Nephron (organoid): ENCODE results near the gene ARHGAP15.

ENCODE experiments used
- H3K27ac Mint-ChIP-seq, 3 experiments: 2 replicates each; pipeline ENCODE4 v1.8.0; 2020; ENCODE audit warnings: mixed read lengths in 3 of 3, mild to moderate bottlenecking in 2 of 3, moderate library complexity in 1 of 3
- H3K27me3 Mint-ChIP-seq: 2 replicates; pipeline ENCODE4 v1.8.0; 2021; ENCODE audit warnings: low read depth, mild to moderate bottlenecking, moderate library complexity, mixed read lengths
- H3K36me3 Mint-ChIP-seq: 2 replicates; pipeline ENCODE4 v1.8.0; 2020; ENCODE audit warnings: low read depth, mixed read lengths
- H3K4me1 Mint-ChIP-seq: 2 replicates; pipeline ENCODE4 v1.8.0; 2020; ENCODE audit warnings: mixed read lengths
- H3K4me3 Mint-ChIP-seq, 3 experiments: 2 replicates each; pipeline ENCODE4 v1.8.0; 2020; ENCODE audit warnings: mild to moderate bottlenecking in 3 of 3, mixed read lengths in 3 of 3, moderate library complexity in 2 of 3
- H3K9me3 Mint-ChIP-seq: 2 replicates; pipeline ENCODE4 v1.8.0; 2020; ENCODE audit warnings: mixed read lengths
- CTCF ChIP-seq, 3 experiments: fragments of 200-600 bp; sonication (generic); IDR thresholded peaks; one replicate each; pipeline ENCODE4 v1.5.0; 2021; ENCODE audit warnings: antibody characterized with exemption in 3 of 3; ENCODE audit not compliant: unreplicated experiment in 3 of 3

Gene ARHGAP15

GRCh38 chr2:143581134-143581533 lies 451.9 kb downstream of the ARHGAP15 start:
- TF ChIP-seq CTCF (IDR thresholded peaks at IDR 0.05; ENCODE audit: unreplicated experiment in 3 of 3), result no peak
- Mint-ChIP-seq H3K4me1 (peaks cover 13% of the 10 kb centered on the region), H3K27me3 (no peaks in the 10 kb centered on the region), H3K4me3 (no peak overlapping the region), H3K36me3 (no peaks in the 10 kb centered on the region), H3K9me3 (peaks cover 3% of the 10 kb centered on the region), H3K27ac (no peak overlapping the region)

GRCh38 chr2:143582046-143582747 lies 453.0 kb downstream of the ARHGAP15 start:
- Mint-ChIP-seq H3K4me3 (no peak overlapping the region), H3K36me3 (no peaks in the 10 kb centered on the region), H3K27ac (peak overlapping the region in 1 of 3 experiments; percentile 16), H3K27me3 (no peaks in the 10 kb centered on the region), H3K4me1 (peaks cover 13% of the 10 kb centered on the region), H3K9me3 (peaks cover 10% of the 10 kb centered on the region)
- TF ChIP-seq CTCF (IDR thresholded peaks at IDR 0.05; ENCODE audit: unreplicated experiment in 3 of 3), result peak in 1 of 3 experiments; percentile 22

GRCh38 chr2:143584936-143585335 lies 455.7 kb downstream of the ARHGAP15 start:
- Mint-ChIP-seq H3K4me3 (no peak overlapping the region), H3K36me3 (no peaks in the 10 kb centered on the region), H3K9me3 (peaks cover 26% of the 10 kb centered on the region), H3K4me1 (peaks cover 13% of the 10 kb centered on the region), H3K27ac (no peak overlapping the region), H3K27me3 (no peaks in the 10 kb centered on the region)
- no peak for TF ChIP-seq CTCF (IDR thresholded peaks at IDR 0.05; ENCODE audit: unreplicated experiment in 3 of 3)

GRCh38 chr2:143586119-143586518 lies 456.9 kb downstream of the ARHGAP15 start:
- Mint-ChIP-seq H3K4me1 (peaks cover 13% of the 10 kb centered on the region), H3K36me3 (no peaks in the 10 kb centered on the region), H3K9me3 (peaks cover 26% of the 10 kb centered on the region), H3K27ac (no peak overlapping the region), H3K27me3 (no peaks in the 10 kb centered on the region), H3K4me3 (no peak overlapping the region)
- TF ChIP-seq CTCF (IDR thresholded peaks at IDR 0.05; ENCODE audit: unreplicated experiment in 3 of 3), result no peak

GRCh38 chr2:143588746-143589145 lies 459.5 kb downstream of the ARHGAP15 start:
- no peaks in the 10 kb centered on the region for H3K36me3 Mint-ChIP-seq
- H3K9me3 Mint-ChIP-seq, result peaks cover 24% of the 10 kb centered on the region
- no peak for TF ChIP-seq CTCF (IDR thresholded peaks at IDR 0.05; ENCODE audit: unreplicated experiment in 3 of 3)
- no peak overlapping the region for H3K4me3 Mint-ChIP-seq
- H3K27me3 Mint-ChIP-seq, result no peaks in the 10 kb centered on the region
- H3K4me1 Mint-ChIP-seq, result no peaks in the 10 kb centered on the region
- H3K27ac Mint-ChIP-seq, result no peak overlapping the region

- TF ChIP-seq CTCF (IDR thresholded peaks at IDR 0.05; ENCODE audit: unreplicated experiment in 3 of 3), result no peak
- no peaks in the 10 kb centered on the region for H3K4me1 Mint-ChIP-seq
- H3K27me3 Mint-ChIP-seq, result no peaks in the 10 kb centered on the region
- H3K36me3 Mint-ChIP-seq, result no peaks in the 10 kb centered on the region
- H3K4me3 Mint-ChIP-seq, result no peak overlapping the region
- no peak overlapping the region for H3K27ac Mint-ChIP-seq
- peaks cover under 1% of the 10 kb centered on the region for H3K9me3 Mint-ChIP-seq
These were observed 464.9 kb downstream of the ARHGAP15 start for GRCh38 chr2:143594161-143594560.
